HEK293 (cell line): ENCODE data around the gene PTPRK.

Experiments
- CTCF ChIA-PET: fragments of 350-600 bp; formaldehyde crosslinking; extraction: SDS; loops from one replicate; lab custom pipeline; 2021; ENCODE audit warnings: antibody characterized with exemption; lab: Yijun Ruan, JAX
- POLR2A ChIA-PET: fragments of 300-600 bp; formaldehyde crosslinking; extraction: SDS; loops from one replicate; lab custom pipeline; 2020; ENCODE audit warnings: antibody characterized with exemption, inconsistent platforms; lab: Yijun Ruan, JAX
- H3K27ac ChIP-seq: fragments of 200-500 bp; sonication (Bioruptor generic); 2 replicates; pipeline ENCODE4 v1.5.1; 2014; ENCODE audit warnings: low read depth, low read length, control low read depth, inconsistent platforms; ENCODE audit errors: extremely low read depth
- H3K36me3 ChIP-seq, 2 experiments: fragments of 200-500 bp in 1 of 2; sonication (Bioruptor generic) in 1 of 2; 1 replicate in 1 of 2; 2 replicates in 1 of 2; pipeline ENCODE4 v1.5.1; 2014 to 2017; ENCODE audit warnings: inconsistent platforms in 2 of 2, low read length in 2 of 2; ENCODE audit not compliant: control insufficient read depth in 2 of 2, insufficient read depth in 1 of 2
- H3K4me1 ChIP-seq: fragments of 200-500 bp; sonication (Bioruptor generic); 2 replicates; pipeline ENCODE4 v1.5.1; 2014; ENCODE audit warnings: mild to moderate bottlenecking, low read length, inconsistent platforms; ENCODE audit not compliant: control insufficient read depth, insufficient read depth
- H3K4me3 ChIP-seq: 2 replicates; pipeline ENCODE4 v1.5.1; 2011; ENCODE audit warnings: low read depth, mild to moderate bottlenecking, control low read depth, low read length, moderate library complexity
- H3K9me3 ChIP-seq: fragments of 200-500 bp; sonication (Bioruptor generic); 2 replicates; pipeline ENCODE4 v1.5.1; 2014; ENCODE audit warnings: low read depth, low read length, inconsistent platforms; ENCODE audit not compliant: control insufficient read depth, insufficient read depth
- GLI4 ChIP-seq: fragments of 450-650 bp; formaldehyde crosslinking; IDR thresholded peaks from 2 replicates; pipeline ENCODE4 v1.5.1; 2016; ENCODE audit warnings: missing biosample characterization, missing genetic modification characterization
- HOXC10 ChIP-seq: sonication (generic); formaldehyde crosslinking; IDR thresholded peaks from 2 replicates; pipeline ENCODE4 v1.8.1; 2023; ENCODE audit warnings: mild to moderate bottlenecking, missing genetic modification reagents
- KLF17 ChIP-seq: fragments of 450-650 bp; formaldehyde crosslinking; IDR thresholded peaks from 2 replicates; pipeline ENCODE4 v1.5.1; 2016; ENCODE audit warnings: missing biosample characterization, missing genetic modification characterization
- KLF7 ChIP-seq: fragments of 450-650 bp; formaldehyde crosslinking; IDR thresholded peaks from 2 replicates; pipeline ENCODE4 v1.5.1; 2016; ENCODE audit warnings: missing biosample characterization, missing genetic modification characterization, borderline replicate concordance
- KLF8 ChIP-seq: fragments of 450-650 bp; formaldehyde crosslinking; IDR thresholded peaks from 2 replicates; pipeline ENCODE4 v1.5.1; 2016; ENCODE audit warnings: missing biosample characterization, missing genetic modification characterization
- OSR2 ChIP-seq: fragments of 450-650 bp; formaldehyde crosslinking; IDR thresholded peaks from 2 replicates; pipeline ENCODE4 v1.5.1; 2016; ENCODE audit warnings: missing biosample characterization, missing genetic modification characterization
- RBAK ChIP-seq: fragments of 450-650 bp; formaldehyde crosslinking; IDR thresholded peaks from 2 replicates; pipeline ENCODE4 v1.5.1; 2016; ENCODE audit warnings: missing biosample characterization, missing genetic modification characterization
- SP7 ChIP-seq: fragments of 450-650 bp; formaldehyde crosslinking; IDR thresholded peaks from 2 replicates; pipeline ENCODE4 v1.5.1; 2016; ENCODE audit warnings: missing biosample characterization, missing genetic modification characterization
- ZNF132 ChIP-seq: fragments of 450-650 bp; formaldehyde crosslinking; IDR thresholded peaks from 2 replicates; pipeline ENCODE4 v1.5.1; 2017; ENCODE audit warnings: missing biosample characterization, missing genetic modification characterization, borderline replicate concordance
- ZNF174 ChIP-seq: fragments of 450-650 bp; formaldehyde crosslinking; IDR thresholded peaks from 2 replicates; pipeline ENCODE4 v1.5.0; 2017; ENCODE audit warnings: missing biosample characterization, mild to moderate bottlenecking, missing genetic modification characterization
- ZNF202 ChIP-seq: fragments of 450-650 bp; formaldehyde crosslinking; IDR thresholded peaks from 2 replicates; pipeline ENCODE4 v1.5.1; 2016; ENCODE audit warnings: missing biosample characterization, missing genetic modification characterization, borderline replicate concordance
- ZNF324 ChIP-seq: fragments of 450-650 bp; formaldehyde crosslinking; IDR thresholded peaks from 2 replicates; pipeline ENCODE4 v1.5.1; 2016; ENCODE audit warnings: missing biosample characterization, missing genetic modification characterization
- ZNF585B ChIP-seq: fragments of 450-650 bp; formaldehyde crosslinking; IDR thresholded peaks from 2 replicates; pipeline ENCODE4 v1.5.1; 2016; ENCODE audit warnings: missing biosample characterization, missing genetic modification characterization
- ZNF658 ChIP-seq: fragments of 450-650 bp; formaldehyde crosslinking; IDR thresholded peaks from 2 replicates; pipeline ENCODE4; 2016; ENCODE audit warnings: missing biosample characterization, missing genetic modification characterization
- ZNF701 ChIP-seq: fragments of 450-650 bp; formaldehyde crosslinking; IDR thresholded peaks from 2 replicates; pipeline ENCODE4 v1.5.1; 2016; ENCODE audit warnings: missing biosample characterization, missing genetic modification characterization
- ZNF768 ChIP-seq: fragments of 450-650 bp; formaldehyde crosslinking; IDR thresholded peaks from 2 replicates; pipeline ENCODE4 v1.5.1; 2018; ENCODE audit warnings: missing biosample characterization, mild to moderate bottlenecking, missing genetic modification characterization
- TF ChIP-seq, protein P1 (sequence below): fragments of 450-650 bp; formaldehyde crosslinking; IDR thresholded peaks from 2 replicates; pipeline ENCODE4 v1.5.1; 2016; ENCODE audit warnings: missing biosample characterization, missing genetic modification characterization
- TF ChIP-seq, protein P2 (sequence below): fragments of 450-650 bp; formaldehyde crosslinking; IDR thresholded peaks from 2 replicates; pipeline ENCODE4 v1.5.1; 2016; ENCODE audit warnings: missing biosample characterization, missing genetic modification characterization

Gene PTPRK

DNA sequence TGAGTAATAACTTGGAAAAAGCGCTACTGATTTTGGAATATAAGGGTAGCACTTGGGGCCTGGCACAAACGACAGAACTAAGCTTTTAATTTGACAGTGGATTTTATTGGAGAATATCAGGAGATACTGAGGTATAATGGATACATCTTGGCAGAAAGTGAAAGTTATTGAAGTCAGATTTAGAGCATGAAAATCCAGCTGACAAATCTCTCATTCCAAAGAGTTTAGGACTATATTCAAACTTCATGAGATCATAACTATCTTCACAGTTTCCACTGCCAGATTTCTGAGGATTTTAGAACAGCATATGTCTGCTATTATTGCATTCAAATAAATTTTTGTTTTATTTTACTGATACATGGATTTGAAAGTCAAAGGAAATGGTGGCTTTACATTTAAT lies 487.2 kb downstream of the PTPRK start:
- ChIA-PET POLR2A (no interaction called here), CTCF (interaction anchor here (1.2 kb wide), 1 partner anchor 296 kb away, joined by 4 read pairs; no protein-coding TSS in a partner anchor)
- Histone ChIP-seq H3K9me3 (no peaks in the 10 kb centered on the region), H3K4me3 (no peak overlapping the region), H3K36me3 (no peaks in the 10 kb centered on the region), H3K27ac (no peak overlapping the region), H3K4me1 (no peaks in the 10 kb centered on the region)
- TF ChIP-seq, protein P1, sequence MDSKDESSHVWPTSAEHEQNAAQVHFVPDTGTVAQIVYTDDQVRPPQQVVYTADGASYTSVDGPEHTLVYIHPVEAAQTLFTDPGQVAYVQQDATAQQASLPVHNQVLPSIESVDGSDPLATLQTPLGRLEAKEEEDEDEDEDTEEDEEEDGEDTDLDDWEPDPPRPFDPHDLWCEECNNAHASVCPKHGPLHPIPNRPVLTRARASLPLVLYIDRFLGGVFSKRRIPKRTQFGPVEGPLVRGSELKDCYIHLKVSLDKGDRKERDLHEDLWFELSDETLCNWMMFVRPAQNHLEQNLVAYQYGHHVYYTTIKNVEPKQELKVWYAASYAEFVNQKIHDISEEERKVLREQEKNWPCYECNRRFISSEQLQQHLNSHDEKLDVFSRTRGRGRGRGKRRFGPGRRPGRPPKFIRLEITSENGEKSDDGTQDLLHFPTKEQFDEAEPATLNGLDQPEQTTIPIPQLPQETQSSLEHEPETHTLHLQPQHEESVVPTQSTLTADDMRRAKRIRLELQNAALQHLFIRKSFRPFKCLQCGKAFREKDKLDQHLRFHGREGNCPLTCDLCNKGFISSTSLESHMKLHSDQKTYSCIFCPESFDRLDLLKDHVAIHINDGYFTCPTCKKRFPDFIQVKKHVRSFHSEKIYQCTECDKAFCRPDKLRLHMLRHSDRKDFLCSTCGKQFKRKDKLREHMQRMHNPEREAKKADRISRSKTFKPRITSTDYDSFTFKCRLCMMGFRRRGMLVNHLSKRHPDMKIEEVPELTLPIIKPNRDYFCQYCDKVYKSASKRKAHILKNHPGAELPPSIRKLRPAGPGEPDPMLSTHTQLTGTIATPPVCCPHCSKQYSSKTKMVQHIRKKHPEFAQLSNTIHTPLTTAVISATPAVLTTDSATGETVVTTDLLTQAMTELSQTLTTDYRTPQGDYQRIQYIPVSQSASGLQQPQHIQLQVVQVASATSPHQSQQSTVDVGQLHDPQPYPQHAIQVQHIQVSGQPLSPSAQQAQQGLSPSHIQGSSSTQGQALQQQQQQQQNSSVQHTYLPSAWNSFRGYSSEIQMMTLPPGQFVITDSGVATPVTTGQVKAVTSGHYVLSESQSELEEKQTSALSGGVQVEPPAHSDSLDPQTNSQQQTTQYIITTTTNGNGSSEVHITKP (tag by site-specific recombination) = no peak
- TF ChIP-seq ZNF658 = no peak
- TF ChIP-seq, protein P2, sequence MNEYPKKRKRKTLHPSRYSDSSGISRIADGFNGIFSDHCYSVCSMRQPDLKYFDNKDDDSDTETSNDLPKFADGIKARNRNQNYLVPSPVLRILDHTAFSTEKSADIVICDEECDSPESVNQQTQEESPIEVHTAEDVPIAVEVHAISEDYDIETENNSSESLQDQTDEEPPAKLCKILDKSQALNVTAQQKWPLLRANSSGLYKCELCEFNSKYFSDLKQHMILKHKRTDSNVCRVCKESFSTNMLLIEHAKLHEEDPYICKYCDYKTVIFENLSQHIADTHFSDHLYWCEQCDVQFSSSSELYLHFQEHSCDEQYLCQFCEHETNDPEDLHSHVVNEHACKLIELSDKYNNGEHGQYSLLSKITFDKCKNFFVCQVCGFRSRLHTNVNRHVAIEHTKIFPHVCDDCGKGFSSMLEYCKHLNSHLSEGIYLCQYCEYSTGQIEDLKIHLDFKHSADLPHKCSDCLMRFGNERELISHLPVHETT (tag by site-specific recombination) = no peak
- no peak for TF ChIP-seq GLI4 (tag by site-specific recombination)
- TF ChIP-seq ZNF174 (tag by site-specific recombination) = no peak
- TF ChIP-seq ZNF585B (tag by site-specific recombination) = no peak
- no peak for TF ChIP-seq ZNF132 (tag by site-specific recombination)
- no peak for TF ChIP-seq KLF7 (tag by site-specific recombination)
- TF ChIP-seq ZNF324 (tag by site-specific recombination) = no peak
- TF ChIP-seq RBAK = no peak
- TF ChIP-seq, all 188 proteins: peak for 0

DNA sequence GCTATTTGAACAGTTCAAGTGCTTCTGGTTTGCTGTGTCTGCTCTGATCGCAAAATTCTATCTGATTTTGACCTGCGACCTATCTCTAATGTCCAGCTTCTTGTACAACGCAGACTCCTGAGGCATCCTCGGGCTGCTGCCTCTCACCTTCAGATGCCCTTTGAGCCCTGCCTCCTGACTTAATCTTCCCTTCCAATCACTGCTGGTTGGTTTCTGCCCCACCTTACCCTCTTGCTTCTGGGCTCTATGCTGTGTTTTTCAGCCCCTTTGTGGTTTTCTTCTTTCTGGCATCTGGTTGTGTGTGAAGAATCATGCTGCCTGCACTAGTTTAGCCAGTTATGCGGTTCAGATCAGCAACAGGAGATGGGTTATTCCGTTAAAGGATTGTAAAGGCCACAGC lies 488.4 kb downstream of the PTPRK start:
- no peaks in the 10 kb centered on the region for H3K9me3 ChIP-seq
- ChIA-PET CTCF (interaction anchor here (0.7 kb wide), 1 partner anchor 35 kb away, joined by 3 read pairs; no protein-coding TSS in a partner anchor), POLR2A (no interaction called here)
- H3K4me3 ChIP-seq = no peak overlapping the region
- H3K27ac ChIP-seq = no peak overlapping the region
- no peak for TF ChIP-seq ZNF768 (tag by site-specific recombination)
- no peak for TF ChIP-seq SP7 (tag by site-specific recombination)
- TF ChIP-seq KLF8 = no peak
- no peak for TF ChIP-seq OSR2 (tag by site-specific recombination)
- no peak for TF ChIP-seq ZNF202 (tag by site-specific recombination)
- TF ChIP-seq ZNF701 = no peak
- no peak for TF ChIP-seq ZNF132 (tag by site-specific recombination)
- no peak for TF ChIP-seq HOXC10 (CRISPR knock-in tag)
- no peak for TF ChIP-seq KLF17
- H3K36me3 ChIP-seq = no peaks in the 10 kb centered on the region
- H3K4me1 ChIP-seq = no peaks in the 10 kb centered on the region
